GM18520 (cell line): Measurements from ENCODE around the gene XAGE1B.
"Not testable (repeated sequence)": the region's sequence is repeated elsewhere in the genome, so short reads cannot be mapped to it uniquely, and the experiment has no call there.

Experiments used
- ATAC-seq: cut with Tn5 transposase; IDR thresholded peaks from one replicate; pipeline ENCODE4 v1.9.1; 2021; ENCODE audit not compliant: unreplicated experiment

XAGE1B gene, protein sequence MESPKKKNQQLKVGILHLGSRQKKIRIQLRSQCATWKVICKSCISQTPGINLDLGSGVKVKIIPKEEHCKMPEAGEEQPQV

DNA sequence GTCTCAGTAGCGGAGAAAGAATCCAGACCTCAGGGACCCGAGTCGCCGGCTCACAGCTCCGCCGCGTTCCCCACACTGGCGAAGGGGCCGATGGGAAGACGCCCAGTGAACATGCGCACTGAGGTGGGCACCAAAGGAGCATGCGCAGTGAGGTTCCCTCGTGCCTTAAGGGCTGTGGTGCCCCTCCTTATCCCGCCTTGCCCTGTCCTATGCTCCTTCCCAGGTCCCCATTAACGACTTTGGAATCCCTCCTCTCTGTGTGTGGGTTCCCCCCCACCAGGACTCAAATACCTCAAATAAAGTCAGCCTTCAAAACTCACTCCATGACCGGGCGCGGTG, at the start of gene XAGE1B:
Gene XAGE1B, minus strand, starts transcription at position 77 of the 339 bp plus-strand sequence. CDS start 1,536 bp downstream, outside the sequence.
- ATAC-seq: not testable (repeated sequence)

DNA sequence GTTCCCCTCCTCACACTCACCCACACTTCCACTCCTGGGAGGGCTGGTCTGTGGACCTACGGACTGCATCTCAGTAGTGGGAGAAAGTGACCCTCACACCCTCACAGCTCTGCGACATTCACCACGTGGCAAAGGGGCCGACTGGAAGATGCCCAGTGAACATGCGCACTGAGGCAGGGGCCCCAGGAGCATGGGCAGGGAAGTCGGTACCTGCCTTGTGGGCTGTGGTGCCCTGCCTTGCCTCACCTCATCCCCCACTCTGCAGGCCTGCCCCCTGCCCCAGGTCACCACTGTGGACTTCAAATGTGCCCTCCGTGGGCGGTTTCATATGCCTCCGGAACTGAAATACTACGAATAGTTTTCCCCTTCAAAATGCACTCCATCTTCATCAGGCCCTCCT, 46.2 kb upstream of the XAGE1B start:
- ATAC-seq: no peak

DNA sequence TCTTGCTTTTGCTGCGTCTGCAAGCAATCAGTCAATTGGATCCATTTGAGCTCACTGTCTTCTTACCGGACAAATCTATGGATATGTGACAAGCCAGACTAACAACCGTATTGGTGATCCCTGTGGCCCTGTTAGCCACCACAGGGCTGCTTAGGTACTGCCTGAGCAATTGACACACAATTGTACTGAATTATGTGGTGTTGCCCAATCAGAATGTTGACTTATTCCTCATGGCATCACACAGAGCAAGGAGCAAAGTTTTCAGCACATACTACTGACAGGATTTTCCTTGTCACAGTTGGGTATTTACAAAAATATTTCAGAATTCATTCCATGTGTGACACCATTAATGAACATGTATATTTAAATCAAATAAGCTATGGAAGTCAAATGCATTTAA, 41.3 kb upstream of the XAGE1B start:
- ATAC-seq: no peak

DNA sequence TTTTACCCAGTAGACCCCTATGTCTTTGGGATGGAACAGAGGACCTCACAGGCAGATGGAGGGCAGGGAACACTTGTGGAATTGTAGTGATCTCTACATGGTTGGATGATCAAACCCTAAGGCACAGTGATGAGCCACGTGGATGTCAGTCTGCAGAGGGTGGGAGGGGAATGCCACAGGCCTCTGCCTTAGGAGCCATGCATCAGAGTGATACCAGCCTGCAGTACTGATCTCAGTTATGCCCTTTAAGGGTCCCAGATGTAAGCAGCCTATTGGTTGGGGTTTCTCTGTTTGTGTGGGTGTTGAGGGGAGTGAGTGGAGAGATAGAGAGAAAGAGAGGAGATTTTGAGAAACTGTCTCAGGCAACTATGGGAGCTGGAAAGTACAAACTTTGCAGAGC, 39.9 kb upstream of the XAGE1B start:
- no peak for ATAC-seq

DNA sequence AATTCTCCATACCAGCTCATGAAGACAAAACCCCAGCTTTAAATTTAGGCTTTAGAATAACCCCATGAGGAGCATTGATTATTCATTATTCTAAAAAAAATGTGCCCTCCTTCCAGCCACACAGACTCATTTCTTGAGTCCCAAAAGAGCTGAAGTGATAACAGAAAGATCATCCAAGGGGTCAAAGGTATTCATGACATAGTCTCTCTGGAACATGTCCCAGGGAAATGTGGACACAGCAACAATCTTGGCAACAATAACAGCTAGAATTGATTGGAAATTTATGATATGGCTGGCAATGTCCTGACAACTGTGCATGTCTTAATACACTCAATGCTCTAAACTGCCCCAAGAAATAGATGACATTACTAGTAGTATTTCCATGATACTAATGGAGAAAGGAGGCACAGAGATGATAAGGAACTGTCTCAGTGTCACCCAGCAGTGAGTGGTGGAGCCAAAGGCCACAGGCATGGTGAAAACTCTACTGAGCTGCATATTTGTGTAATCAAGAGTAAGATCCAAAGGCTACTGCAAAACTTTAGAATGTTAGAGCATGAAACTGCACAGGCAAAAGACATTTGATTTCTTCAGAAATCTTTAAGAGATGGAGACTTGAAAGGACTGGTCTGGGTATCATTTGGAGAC, 37.3 kb upstream of the XAGE1B start:
- ATAC-seq: no peak

DNA sequence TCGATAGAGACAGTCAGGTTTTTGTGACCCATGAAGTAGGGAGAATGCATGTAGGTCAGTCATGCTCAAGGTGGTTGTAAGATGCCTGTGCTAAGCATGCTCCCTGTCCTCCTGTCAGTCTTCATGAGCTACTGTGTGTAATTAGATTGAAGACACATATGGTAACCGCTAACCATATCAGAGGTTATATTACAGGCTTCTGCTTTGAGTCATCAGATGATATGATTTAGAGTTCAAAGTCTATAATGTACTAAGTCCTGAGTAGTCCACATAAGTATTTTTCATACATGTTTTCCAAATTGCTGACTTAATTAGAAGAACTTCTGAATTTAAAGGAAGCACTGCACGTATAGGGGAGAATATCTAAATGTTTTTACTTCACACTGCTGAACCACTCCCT, 31.9 kb upstream of the XAGE1B start:
- not testable (repeated sequence) for ATAC-seq

DNA sequence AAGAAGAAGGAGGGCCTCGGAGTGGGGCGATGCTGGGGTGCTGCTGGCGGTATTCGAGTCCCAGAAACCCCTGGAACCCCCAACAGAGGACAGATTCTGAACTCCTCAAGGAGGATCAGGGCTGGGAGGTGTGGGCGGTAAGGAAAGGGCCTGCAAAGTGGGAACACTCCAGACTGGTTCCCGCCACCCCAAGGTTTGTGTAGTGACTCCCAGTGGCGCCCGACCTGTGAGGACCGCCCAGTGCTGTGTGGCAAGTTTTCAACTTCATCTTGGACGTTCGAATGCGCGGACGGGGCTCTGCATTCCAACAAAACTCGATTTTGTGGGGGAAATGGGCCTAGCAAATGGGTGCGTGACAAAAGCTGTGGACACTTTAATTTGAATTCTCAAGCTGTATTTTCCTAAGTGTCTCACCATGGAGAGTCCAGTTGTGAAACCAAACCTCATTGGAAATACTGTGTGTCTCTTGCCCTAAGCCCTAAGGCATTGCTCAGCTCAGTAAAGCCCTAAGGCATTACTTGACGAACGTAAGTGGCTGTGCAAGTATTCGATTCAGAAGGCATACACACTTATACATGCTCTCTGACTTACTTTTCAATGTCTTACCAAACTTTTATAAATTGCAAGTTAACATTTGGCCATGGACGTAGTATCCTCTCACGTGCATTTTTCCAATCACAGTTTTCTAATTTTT, 27.4 kb upstream of the XAGE1B start:
- no peak for ATAC-seq

DNA sequence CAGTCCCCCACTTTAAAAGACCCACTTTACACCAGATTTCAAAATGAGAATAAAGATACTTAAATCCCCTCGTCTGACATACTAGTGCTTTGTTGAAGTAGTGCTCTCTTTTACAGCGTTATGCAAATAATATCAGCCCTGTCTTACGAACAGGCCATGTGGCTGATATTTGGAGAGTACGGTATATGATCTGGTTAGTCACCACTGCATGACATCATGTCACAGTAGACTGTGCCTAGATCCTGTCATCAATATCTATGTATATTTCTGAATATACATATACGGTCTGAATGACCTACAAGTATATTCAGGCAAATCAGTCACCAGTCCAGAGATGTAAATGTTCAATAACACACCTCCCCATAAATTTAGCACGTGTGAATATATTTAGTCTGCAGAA, 25.4 kb upstream of the XAGE1B start:
- no peak for ATAC-seq

DNA sequence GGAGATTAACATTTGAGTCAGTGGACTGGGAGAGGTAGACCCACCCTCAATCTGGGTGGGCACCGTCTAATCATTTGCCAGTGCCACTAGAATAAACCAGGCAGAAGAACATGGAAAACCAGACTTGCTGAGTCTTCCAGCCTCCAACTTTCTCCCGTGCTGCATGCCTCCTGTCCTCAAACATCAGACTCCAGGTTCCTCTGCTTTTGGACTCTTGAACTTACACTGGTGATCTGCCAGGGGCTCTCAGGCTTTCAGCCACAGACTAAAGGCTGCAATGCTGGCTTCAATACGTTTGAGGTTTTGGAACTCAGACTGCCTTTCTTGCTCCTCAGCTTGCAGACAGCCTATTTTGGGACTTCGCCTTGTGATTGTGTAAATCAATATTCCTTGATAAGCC, 24.2 kb upstream of the XAGE1B start:
- not testable (repeated sequence) for ATAC-seq

DNA sequence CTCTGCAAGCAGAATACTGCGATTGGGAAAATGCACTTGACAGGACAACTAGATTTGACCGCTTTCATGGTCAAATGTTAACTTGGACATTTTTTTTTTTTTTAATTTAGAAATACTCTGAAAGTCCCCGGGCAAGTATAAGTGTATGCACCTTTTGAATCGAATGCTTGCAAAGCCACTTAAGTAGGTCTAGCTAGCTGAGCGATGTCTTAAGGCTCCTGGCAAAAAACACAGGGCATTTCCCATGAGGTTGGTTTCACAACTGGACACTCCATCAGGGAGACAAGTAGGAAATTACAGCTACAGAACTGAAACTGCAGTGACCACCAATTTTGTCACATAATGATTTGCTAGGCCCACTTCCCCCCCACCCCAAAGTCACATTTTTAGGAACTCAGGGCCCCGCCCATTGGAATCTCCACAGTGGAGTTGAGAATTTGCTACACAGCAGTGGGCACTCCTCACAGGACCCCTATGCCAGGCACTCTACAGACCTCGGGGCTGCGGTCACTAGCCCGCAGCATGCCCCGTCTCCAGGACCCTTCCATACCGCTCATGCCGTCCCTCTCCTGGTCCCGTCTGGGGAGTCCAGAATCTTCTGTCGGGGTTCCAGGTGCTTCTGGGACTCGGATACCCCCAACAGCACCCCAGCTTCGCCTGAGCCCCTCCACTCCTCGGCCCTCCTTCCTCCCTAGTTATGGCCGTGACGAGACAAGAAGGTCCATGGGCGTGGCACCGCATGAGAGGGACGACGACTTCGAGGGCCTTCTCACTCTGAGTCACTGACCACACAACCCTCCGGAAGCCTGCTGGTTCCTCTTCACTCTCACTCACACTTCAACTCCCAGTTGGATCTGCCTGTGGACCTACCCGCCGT, 515 bp downstream of the XAGE1B start:
- ATAC-seq: not testable (repeated sequence)

DNA sequence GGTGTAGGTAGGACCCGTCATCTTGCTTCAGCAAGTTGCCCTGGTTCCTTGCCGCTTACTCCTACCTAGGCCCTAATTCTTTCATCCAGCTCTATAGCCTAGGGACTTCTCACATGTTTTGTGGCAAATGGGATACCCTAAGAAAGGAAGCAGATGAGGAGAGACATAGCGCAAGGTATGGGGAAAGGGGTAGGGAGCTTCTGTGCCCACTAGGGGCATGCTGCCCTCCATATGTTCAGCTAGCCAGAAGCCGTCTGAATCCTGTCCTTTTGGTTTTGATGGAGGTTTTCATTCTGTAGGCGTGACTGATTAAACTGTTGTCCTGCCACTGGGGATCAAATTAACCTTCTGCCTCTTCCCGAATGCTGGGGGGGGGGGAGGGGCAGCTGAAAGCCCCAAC, 5.7 kb downstream of the XAGE1B start:
- not testable (repeated sequence) for ATAC-seq

DNA sequence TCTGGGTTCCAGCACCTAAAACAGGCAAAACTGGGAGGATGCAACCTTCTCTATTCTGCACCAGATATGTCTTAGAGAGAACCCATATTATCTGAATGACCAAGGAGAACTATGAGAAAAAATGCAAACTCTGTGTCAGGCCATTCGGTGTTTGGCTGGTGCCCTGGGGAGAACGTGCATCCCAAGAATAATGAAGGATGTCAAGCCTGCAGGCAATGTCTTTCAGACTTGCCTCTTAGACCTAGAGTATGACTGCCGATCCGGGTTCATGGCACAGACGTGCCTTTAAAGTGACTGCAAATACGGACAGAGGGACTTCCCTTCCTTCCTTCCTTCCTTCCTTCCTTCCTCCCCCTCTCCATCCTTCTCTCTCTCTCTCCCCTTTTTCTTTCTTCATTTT, 6.9 kb downstream of the XAGE1B start:
- ATAC-seq: no peak

DNA sequence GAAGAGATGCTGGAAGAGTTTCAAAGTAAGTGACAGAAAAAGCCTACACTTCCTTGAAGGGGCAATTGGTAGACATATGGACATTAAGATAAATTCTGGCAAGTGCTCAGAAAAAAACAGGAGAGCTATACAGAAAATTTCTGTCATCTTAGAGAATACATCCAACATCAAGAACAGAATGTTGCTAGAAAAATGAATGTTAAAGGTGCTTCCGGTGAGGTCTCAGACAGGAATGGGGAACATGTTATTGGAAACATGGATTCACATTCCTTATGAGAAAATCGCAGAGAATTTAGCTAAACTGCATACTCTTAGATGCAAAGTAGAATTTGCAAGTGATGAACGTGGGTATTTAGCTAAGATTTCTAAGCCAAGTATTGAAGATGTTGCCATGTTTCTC, 9.5 kb downstream of the XAGE1B start:
- ATAC-seq: no peak

DNA sequence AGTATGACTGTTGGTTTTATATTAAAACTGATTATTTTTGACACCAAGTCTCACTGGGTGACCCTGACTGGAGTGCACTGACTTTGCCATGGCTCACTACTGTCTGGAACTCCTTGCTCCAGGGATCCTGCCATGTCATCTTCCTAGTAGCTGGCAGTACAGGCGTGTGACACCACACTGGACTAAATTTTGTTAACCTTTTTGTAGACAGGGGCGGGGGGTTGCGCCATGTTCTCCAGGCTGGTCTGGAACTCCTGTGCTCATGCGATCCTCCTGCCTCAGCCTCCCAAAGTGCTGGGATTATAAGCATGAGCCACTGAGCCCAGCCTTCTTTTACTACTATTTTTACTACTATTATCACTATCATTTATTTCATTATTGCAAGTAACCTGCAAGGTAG, 12.3 kb downstream of the XAGE1B start:
- ATAC-seq: no peak

DNA sequence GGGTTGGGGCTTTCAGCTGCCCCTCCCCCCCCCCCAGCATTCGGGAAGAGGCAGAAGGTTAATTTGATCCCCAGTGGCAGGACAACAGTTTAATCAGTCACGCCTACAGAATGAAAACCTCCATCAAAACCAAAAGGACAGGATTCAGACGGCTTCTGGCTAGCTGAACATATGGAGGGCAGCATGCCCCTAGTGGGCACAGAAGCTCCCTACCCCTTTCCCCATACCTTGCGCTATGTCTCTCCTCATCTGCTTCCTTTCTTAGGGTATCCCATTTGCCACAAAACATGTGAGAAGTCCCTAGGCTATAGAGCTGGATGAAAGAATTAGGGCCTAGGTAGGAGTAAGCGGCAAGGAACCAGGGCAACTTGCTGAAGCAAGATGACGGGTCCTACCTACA, 15.5 kb downstream of the XAGE1B start:
- not testable (repeated sequence) for ATAC-seq

DNA sequence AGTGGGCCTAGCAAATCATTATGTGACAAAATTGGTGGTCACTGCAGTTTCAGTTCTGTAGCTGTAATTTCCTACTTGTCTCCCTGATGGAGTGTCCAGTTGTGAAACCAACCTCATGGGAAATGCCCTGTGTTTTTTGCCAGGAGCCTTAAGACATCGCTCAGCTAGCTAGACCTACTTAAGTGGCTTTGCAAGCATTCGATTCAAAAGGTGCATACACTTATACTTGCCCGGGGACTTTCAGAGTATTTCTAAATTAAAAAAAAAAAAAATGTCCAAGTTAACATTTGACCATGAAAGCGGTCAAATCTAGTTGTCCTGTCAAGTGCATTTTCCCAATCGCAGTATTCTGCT, 20.5 kb downstream of the XAGE1B start:
- not testable (repeated sequence) for ATAC-seq

DNA sequence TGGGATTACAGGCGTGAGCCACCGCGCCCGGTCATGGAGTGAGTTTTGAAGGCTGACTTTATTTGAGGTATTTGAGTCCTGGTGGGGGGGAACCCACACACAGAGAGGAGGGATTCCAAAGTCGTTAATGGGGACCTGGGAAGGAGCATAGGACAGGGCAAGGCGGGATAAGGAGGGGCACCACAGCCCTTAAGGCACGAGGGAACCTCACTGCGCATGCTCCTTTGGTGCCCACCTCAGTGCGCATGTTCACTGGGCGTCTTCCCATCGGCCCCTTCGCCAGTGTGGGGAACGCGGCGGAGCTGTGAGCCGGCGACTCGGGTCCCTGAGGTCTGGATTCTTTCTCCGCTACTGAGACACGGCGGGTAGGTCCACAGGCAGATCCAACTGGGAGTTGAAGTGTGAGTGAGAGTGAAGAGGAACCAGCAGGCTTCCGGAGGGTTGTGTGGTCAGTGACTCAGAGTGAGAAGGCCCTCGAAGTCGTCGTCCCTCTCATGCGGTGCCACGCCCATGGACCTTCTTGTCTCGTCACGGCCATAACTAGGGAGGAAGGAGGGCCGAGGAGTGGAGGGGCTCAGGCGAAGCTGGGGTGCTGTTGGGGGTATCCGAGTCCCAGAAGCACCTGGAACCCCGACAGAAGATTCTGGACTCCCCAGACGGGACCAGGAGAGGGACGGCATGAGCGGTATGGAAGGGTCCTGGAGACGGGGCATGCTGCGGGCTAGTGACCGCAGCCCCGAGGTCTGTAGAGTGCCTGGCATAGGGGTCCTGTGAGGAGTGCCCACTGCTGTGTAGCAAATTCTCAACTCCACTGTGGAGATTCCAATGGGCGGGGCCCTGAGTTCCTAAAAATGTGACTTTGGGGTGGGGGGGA, 21.1 kb downstream of the XAGE1B start, which contains the start of gene XAGE1A:
Gene XAGE1A, plus strand, starts transcription at position 264 of the 874 bp plus-strand sequence. CDS start 1,554 bp downstream, outside the sequence.
- ATAC-seq: not testable (repeated sequence)

DNA sequence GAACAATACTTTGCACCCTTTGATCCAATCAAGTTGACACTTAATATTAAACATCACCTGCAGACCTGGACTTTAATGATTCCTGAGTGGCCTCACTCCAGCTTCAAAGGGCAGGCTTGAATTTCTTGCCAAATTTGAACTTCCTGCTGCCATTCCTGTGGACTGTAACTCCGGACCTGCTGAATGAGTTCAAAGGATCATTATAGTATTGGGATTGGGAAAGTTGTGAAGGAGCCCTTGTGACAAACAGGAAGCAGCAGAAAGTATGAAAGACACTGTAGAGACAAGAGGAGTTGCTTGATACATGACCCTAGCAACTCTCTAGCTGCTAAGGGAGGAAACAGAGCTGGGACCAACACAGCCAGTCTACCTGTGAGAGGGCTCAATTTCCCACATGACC, 45.6 kb downstream of the XAGE1B start:
- ATAC-seq: not testable (repeated sequence)
